Right cardiac atrium (tissue), 5 donors: ENCODE data around the gene TMEM114. TPM values are rescaled to one million over a fixed set of nuclear protein-coding genes. Genes with fewer than 3 reads are reported as not detected.
"Not testable (repeated sequence)": the region's sequence is repeated elsewhere in the genome, so short reads cannot be mapped to it uniquely, and the experiment has no call there.

Experiments
- ATAC-seq, 2 donors: fragments of 200-7000 bp; cut with Tn5 transposase; one replicate each; pipeline versions ENCODE4 v1.8.0 to v1.9.1; 2020; ENCODE audit warnings: moderate library complexity in 2 of 2, mild to moderate bottlenecking in 1 of 2
- DNase-seq, 3 donors: peaks; one replicate each; pipeline ENCODE4 v3.0.0-alpha.2; 2020
- H3K27ac ChIP-seq: one replicate; pipeline ENCODE4 v1.5.1; 2013; ENCODE audit warnings: mild to moderate bottlenecking, low read length, control low read depth, moderate library complexity
- H3K27me3 ChIP-seq: one replicate; pipeline ENCODE4 v1.6.1; 2013; ENCODE audit not compliant: control insufficient read depth, insufficient read depth
- H3K4me1 ChIP-seq: one replicate; pipeline ENCODE4 v1.6.1; 2013; ENCODE audit warnings: low read length; ENCODE audit not compliant: control insufficient read depth, insufficient read depth
- H3K4me3 ChIP-seq: one replicate; pipeline ENCODE4 v1.5.1; 2013; ENCODE audit warnings: low read length, control low read depth
- H3K9me3 ChIP-seq: one replicate; pipeline ENCODE4 v1.6.1; 2013; ENCODE audit warnings: low read length; ENCODE audit not compliant: control insufficient read depth
- WGBS: extraction: QIAGEN DNeasy Blood & Tissue Kit; methylation state at CpG from one replicate; pipeline ENCODE4 v1.1.7; 2013; 5-methylcytosine and 5-hydroxymethylcytosine counted together
- intact Hi-C, 4 donors: fragments of 100-400 bp; cut with DNase I; formaldehyde crosslinking; loops; one replicate each; pipeline versions ENCODE4 v1.11.0 to v1.14.0; 2022 to 2023
- polyA plus RNA-seq: library from polyadenylated mRNA; stranded (reverse); fragments of 200-250 nt; gene quantifications from one replicate; pipeline ENCODE4 v1.2.3, GENCODE V29; 2013
- total RNA-seq, 4 donors: library from RNA; stranded (reverse); fragmentation: NEBNext Ultra II Directional; extraction: Animal tissue kit (Norgen Biotek cat#: 25700); gene quantifications; one replicate each; pipeline ENCODE4 v1.2.1, GENCODE V29; 2021
- donor health status: healthy with polysubstance abuse.
- donor health status: DM: no; HTN: yes; CAD: no.
- donor health status: DM: no; HTN: no; CAD: no.
- donor health status: DM: no; HTN: yes; CAD: no; lungs with severe emphysema.
- donor health status: DM: yes; HTN: yes; CAD: no.

Gene TMEM114
- total and polyA plus RNA-seq, 5 donors = not detected

DNA sequence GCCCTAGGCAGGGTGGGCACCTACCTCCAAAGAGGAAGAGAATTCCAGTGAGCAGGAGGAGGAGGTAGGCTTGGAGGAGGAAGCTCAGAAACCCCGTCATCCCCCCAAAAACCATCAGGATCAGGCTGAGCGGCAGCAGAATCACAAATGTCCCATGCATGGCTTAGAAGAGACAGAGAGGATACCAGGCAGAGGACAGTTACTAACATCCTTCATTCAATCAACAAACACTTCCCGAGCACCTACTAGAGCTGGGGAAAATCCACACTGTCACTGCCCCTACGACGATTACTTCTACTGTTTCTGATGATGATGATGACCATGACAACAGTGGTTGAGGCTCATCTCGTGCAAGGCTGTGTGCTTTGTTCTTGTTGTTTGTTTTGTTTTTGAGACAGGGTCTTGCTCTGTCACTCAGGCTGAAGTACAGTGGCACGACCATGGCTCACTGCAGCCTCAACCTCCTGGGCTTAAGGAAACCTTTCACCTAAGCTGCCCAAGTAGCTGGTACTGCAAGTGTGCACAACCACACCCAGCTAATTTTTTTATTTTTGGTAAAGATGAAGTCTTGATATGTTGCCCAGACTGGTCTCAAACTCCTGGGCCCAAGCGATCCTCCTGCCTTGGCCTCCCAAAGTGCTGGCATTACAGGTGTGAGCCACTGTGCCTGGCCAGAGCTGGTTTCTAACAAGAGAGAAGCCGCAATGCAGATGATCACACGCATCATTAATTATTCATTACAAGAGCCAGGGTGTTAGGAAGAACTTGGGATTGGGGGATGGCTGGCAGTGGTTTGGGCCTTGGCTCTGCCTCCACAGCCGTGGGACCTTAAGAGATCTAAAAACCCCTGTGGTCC, 18.0 kb downstream of the TMEM114 start:
- intact Hi-C loops = no loop called here
- Histone ChIP-seq H3K27me3 (no peaks in the 10 kb centered on the region), H3K27ac (no peak overlapping the region), H3K4me3 (no peak overlapping the region), H3K9me3 (no peaks in the 10 kb centered on the region), H3K4me1 (no peaks in the 10 kb centered on the region)
- DNase-seq (no peak), ATAC-seq (no peak)
- WGBS = 77% methylated on average over 11 of the region's 11 CpGs

DNA sequence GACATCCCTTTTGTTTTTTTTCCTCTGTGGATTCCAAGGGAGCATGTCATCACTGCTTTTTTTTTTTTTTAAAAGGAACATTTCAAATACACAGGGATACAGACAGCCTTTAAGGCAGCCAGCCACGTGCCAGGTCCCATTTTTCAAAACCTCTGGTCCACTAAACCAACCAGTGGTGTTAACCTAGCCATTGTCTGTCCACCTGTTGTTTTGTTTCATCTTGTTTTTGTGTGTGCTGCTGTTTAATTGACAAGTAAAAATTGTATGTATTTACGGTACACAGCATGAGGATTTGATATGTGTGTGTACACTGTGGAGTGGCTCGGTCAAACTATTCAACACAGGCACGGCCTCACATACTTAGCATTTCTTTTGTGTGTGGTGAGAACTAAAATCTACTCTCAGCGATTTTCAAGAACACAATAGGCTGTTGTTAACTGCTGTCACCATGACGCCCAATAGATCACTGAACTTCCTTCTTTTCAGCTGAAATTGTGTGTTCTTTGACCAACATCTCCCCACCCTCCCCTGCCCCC, 19.2 kb downstream of the TMEM114 start:
- no peak overlapping the region for H3K27ac ChIP-seq
- no peak for ATAC-seq
- no peak overlapping the region for H3K4me3 ChIP-seq
- intact Hi-C loops = no loop called here
- WGBS = 22% methylated on average over 6 of the region's 6 CpGs
- DNase-seq = no peak
- no peaks in the 10 kb centered on the region for H3K9me3 ChIP-seq
- H3K27me3 ChIP-seq = no peaks in the 10 kb centered on the region
- H3K4me1 ChIP-seq = no peaks in the 10 kb centered on the region

DNA sequence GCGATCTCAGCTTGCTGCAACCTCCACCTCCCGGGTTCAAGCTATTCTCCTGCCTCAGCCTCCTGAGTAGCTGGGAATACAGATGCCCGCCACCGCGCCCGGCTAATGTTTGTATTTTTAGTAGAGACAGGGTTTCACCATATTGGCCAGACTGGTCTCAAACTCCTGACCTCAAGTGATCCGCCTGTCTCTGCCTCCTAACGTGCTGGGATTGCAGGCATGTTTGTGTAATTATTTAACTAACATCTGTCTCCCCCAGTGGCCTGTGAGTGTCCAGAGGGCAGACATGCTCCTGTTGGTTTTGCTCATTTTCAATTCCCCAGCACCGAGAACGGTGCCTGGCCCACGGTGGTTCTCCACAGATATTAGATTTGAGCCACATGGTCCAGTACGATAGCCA, 19.9 kb downstream of the TMEM114 start:
- H3K4me3 ChIP-seq, intact Hi-C loops, H3K27ac ChIP-seq, H3K4me1 ChIP-seq, ATAC-seq, H3K27me3 ChIP-seq, H3K9me3 ChIP-seq, DNase-seq: not testable (repeated sequence)
- whole genome bisulfite sequencing = 70% methylated on average over 12 of the region's 12 CpGs

DNA sequence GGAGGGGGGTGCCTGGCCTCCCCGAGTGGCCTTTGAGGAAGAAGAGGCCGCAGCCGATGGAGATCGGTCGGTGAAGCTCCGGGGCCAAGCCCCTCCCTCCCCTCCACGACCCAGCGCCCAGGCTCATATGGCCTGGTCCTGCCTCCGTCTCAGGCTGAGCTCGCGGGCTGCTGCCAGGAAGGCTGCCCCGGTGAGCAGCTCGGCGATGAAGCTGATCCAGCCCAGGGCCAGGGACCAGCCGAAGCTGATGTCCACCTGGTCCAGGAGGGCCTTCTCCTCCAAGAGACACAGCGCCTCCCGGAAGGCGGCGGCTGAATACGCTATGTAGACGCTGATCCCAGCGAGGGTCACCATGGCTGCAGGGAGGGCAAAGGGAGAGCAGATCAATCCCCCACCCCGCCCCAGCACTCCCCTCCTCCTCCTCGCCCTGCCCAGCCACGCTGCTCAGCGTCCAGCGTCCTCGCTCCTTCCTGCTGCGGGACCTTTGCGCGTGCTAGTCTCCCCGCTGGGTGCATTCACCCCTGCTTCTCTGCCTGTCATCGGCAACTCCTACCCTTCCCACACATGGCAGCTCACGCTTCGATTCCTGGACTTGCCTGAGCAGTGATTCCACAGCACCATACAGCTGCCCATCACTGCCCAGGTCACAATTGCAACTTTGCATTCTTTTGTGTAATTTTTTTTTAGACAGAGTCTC, 20.5 kb downstream of the TMEM114 start:
- Histone ChIP-seq H3K4me1 (no peaks in the 10 kb centered on the region), H3K9me3 (no peaks in the 10 kb centered on the region), H3K27me3 (no peaks in the 10 kb centered on the region), H3K27ac (no peak overlapping the region), H3K4me3 (no peak overlapping the region)
- WGBS = 28% methylated on average over 35 of the region's 35 CpGs
- DNase-seq (no peak), ATAC-seq (no peak)
- intact Hi-C loops = loop anchor here (5.0 to 10.0 kb wide), 3 partner anchors 88 to 315 kb away; partner anchors contain the start of gene LITAFD (in 3 of the 4)

DNA sequence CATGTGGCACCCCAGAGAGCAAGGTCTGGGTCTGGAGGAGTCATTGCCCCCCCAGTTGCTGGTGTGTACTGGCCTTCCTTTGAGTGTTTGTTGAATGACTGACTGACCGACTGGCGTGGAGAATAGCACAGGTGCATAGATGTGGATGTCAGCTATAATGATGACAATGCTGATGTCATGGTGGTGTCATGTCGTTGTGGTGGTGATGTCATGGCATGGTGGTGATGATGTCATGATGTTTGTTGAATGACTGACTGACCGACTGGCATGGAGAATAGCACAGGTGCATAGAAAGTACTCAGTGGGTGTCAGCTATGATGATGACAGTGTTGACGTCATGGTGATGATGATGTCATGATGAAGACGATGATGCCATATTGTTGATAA, 22.1 kb downstream of the TMEM114 start:
- H3K4me1 ChIP-seq = no peaks in the 10 kb centered on the region
- ATAC-seq (no peak), DNase-seq (no peak)
- no peaks in the 10 kb centered on the region for H3K9me3 ChIP-seq
- H3K27me3 ChIP-seq = no peaks in the 10 kb centered on the region
- whole genome bisulfite sequencing = 86% methylated on average over 6 of the region's 6 CpGs
- no peak overlapping the region for H3K4me3 ChIP-seq
- H3K27ac ChIP-seq = no peak overlapping the region
- intact Hi-C loops = loop anchor here (5.0 to 10.0 kb wide), 3 partner anchors 89 to 317 kb away; partner anchors contain the start of gene LITAFD (in 3 of the 4)

DNA sequence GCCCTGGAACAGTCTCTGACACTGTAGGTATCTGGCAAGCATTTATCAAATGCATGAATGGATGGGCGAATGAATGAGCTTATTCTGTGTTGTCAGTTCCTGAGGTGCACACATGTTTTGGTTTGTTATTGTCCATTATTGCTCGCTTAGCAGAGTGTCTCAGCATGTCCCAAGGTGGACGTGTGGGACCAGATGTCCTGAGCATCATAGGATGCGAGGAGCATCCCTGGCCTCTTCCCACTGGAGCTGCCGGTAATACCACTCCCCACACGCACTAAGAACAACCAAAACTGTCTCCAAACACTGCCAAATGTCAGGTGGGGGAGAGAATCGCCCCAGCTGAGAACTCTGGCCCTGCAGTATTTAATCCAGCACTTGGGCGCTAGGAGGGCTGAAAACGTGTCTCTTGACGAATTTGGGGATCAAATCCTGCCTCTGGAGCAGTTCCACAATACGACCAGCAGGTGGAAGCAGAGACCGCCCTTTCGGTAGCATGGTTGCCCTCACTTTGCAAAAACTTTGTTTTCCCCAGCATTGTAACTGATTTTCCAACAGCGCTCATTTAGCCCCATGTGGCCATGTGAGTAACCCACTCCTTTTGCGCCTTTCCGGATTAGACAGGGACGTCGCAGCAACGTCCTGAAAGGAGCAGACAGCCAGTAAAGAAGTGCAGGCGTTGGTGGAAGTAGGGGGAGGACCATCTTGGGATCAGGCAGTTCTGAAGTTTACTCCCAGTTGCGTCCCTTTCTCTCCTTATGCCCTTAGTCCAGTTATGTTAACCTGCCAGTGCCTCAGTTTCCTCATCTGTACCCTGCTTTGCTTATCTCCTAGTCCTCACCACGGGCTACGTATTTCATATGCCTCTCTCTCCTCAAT, 22.7 kb downstream of the TMEM114 start:
- no peak overlapping the region for H3K27ac ChIP-seq
- H3K27me3 ChIP-seq = no peaks in the 10 kb centered on the region
- peak; percentile 64 to 80 (median 70) for DNase-seq
- H3K4me3 ChIP-seq = no peak overlapping the region
- intact Hi-C loops = loop anchor here (5.0 to 10.0 kb wide), 3 partner anchors 90 to 317 kb away; partner anchors contain the start of gene LITAFD (in 3 of the 4)
- H3K9me3 ChIP-seq = no peaks in the 10 kb centered on the region
- ATAC-seq = peak; percentile 86 to 87
- 15% methylated on average over 23 of the region's 23 CpGs for WGBS
- no peaks in the 10 kb centered on the region for H3K4me1 ChIP-seq

DNA sequence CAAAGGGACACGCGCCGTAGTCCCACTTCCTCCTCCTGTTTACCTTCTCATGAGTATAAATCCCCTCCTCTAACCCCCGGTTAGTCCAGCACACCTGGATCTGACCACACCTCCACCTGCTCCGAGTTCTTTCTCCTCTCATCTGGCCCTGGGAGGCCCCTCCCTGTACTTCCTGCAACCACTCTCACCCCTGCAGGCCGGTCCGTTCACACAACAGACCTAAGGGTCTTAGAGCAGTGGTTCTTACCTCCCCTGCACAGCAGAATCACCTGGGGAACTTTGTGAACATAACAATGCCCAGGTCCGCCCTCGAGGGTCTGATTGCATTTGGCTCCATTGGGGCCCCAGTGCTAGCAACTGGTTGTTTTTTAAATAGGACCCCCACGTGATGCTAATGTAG, 24.8 kb downstream of the TMEM114 start:
- ATAC-seq (no peak), DNase-seq (no peak)
- no peak overlapping the region for H3K4me3 ChIP-seq
- no peaks in the 10 kb centered on the region for H3K4me1 ChIP-seq
- H3K27me3 ChIP-seq = no peaks in the 10 kb centered on the region
- H3K9me3 ChIP-seq = no peaks in the 10 kb centered on the region
- WGBS = 4% methylated on average over 10 of the region's 10 CpGs
- intact Hi-C loops = loop anchor here (5.0 to 10.0 kb wide), 3 partner anchors 92 to 319 kb away; partner anchors contain the start of gene LITAFD (in 3 of the 4)
- H3K27ac ChIP-seq = no peak overlapping the region

DNA sequence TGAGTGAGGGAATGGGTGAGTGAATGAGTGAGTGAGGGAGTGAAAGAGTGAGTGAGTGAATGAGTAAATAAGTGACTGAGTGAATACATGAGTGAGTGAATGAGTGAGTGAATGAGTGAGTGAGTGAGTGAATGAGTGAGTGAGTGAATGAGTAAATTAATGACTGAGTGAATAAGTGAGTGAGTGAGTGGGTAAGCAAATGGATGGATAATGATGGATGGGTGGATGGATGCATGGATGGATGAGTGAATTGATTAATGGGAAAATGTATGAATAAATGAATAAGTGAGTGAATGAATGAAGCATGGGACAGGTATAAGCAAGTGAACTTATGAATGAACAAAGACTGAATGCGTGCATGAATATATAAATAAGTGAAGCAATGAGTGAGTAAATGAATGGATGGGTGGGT, 25.4 kb downstream of the TMEM114 start:
- Histone ChIP-seq H3K27ac (no peak overlapping the region), H3K9me3 (no peaks in the 10 kb centered on the region), H3K27me3 (no peaks in the 10 kb centered on the region), H3K4me1 (no peaks in the 10 kb centered on the region), H3K4me3 (no peak overlapping the region)
- ATAC-seq (no peak), DNase-seq (no peak)
- WGBS = 71% methylated on average over 1 of the region's 1 CpG
- intact Hi-C loops = loop anchor here (5.0 to 10.0 kb wide), 3 partner anchors 92 to 320 kb away; partner anchors contain the start of gene LITAFD (in 3 of the 4)

DNA sequence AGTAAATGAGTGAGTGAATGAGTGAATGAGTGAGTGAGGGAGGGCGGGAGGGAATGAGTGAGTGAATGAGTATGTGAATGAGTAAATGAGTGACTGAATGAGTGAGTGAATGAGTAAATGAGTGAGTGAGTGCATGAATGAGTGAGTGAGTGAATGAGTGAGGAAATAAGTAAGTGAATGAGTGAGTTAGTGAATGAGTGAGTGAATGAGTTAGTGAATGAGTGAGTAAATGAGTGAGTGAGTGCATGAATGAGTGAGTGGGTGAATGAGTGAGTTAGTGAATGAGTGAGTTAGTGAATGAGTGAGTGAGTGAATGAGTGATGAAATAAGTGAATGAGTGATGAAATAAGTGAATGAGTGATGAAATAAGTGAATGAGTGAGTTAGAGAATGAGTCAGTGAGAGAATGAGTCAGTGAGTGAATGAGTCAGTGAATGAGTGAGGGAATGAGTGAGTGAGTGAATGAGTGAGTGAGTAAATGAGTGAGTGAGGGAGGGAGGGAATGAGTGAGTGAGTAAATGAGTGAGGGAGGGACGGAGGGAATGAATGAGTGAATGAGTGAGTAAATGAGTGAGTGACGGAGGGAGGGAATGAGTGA, 26.3 kb downstream of the TMEM114 start:
- ATAC-seq, DNase-seq, H3K4me1 ChIP-seq, H3K27me3 ChIP-seq, H3K9me3 ChIP-seq, H3K27ac ChIP-seq, H3K4me3 ChIP-seq: not testable (repeated sequence)
- intact Hi-C loops = loop anchor here in 2 of 4 donors (10.0 kb wide), 1 partner anchor 321 kb away; the partner anchor contains the start of gene LITAFD (in 2 of the 2)
- WGBS = 60% methylated on average over 3 of the region's 3 CpGs

DNA sequence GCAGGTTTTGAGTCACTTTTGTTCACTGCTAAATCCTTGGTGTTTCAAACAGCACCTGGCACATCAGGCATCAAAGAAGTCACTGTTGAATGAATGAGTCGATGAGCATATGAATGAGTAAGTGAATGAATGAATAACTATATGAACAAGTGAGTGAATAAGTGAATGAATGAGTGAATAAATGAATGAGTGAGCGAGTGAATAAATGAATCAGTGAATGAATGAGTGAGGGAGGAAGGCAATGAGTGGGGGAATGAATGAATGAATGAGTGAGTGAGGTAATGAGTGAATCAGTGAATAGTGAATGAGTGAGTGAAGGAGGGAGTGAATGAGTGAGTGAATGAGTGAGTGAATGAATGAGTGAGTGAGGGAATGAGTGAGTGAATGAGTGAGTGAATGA, 28.8 kb downstream of the TMEM114 start:
- no peaks in the 10 kb centered on the region for H3K4me1 ChIP-seq
- H3K4me3 ChIP-seq = no peak overlapping the region
- 85% methylated on average over 2 of the region's 2 CpGs for WGBS
- intact Hi-C loops = loop anchor here in 2 of 4 donors (10.0 kb wide), 1 partner anchor 323 kb away; the partner anchor contains the start of gene LITAFD (in 2 of the 2)
- H3K9me3 ChIP-seq = no peaks in the 10 kb centered on the region
- H3K27me3 ChIP-seq = no peaks in the 10 kb centered on the region
- no peak for ATAC-seq
- no peak overlapping the region for H3K27ac ChIP-seq
- no peak for DNase-seq
